GM15510 (cell line): Measurements from ENCODE around the gene RASAL2.

Experiments used
- POLR2A ChIP-seq: IDR thresholded peaks from 3 replicates; pipeline ENCODE4 v1.6.1; 2011; ENCODE audit warnings: borderline replicate concordance; ENCODE audit not compliant: insufficient read length; ENCODE audit errors: extremely low read depth

Gene RASAL2

DNA sequence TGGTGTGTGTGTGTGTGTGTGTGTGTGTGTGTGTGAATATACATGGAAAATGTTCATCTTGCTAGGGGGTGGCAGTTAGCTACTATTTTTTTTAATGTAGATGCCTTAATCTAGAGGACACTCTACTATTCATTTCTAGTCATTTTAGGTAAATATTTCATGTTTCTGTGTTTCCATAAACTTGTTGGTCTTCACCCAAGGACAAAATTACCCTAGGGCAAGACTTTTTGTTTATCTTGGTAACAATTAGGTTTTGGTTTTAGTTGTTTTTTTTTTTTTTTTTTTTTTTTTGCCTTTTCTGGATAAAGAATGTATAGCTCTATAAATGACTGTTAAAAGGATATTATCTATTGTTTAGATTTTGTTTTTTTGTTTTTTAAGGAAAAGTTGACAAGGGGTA lies 370.7 kb downstream of the RASAL2 start:
- no peak for TF ChIP-seq POLR2A

DNA sequence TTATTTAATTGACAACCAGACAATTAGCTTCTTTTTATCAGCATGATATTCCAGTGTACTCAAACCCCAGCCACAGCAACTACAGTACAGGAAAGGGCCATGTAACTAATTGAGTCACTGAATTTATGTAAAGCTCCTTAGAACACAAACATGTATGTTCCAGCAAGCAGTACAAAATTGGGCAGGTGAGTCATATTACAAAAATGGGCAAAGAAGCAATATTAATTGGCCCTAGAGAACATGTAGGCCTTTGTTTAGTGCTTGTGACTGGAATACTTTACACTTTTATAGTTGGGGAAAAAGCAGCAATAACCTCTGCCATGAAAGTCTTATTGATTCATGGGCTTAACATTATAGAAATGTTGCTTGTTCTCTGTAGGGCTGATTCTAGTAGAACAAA lies 371.1 kb downstream of the RASAL2 start:
- TF ChIP-seq POLR2A = no peak

GRCh38 chr1:178467837-178468236 lies 373.9 kb downstream of the RASAL2 start:
- no peak for TF ChIP-seq POLR2A

DNA sequence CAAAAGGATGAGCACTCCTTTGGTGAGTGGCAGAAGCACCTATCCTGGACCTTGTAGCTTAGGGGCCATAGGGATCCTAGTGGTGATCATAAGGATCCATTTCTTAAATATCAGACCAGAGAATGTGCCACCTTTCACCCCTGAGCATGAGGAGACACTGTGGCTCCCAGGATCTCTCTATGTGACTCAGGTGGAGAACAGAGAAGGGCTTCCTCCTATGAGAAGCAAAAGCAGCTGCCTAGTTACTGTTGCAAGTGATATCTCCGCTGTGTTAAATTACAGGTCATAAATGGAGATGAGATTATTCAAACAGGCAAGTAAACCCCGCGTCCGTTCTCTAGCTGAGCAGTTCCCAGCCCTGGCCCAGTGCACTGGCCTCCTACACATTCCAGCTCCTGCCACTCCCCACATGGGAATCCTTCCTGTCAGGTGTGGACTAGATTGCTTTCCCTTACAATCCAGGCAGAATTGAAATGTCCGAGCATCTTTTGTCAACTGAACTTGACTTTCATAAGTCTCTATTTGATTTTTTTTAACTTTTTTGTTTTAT lies 376.6 kb downstream of the RASAL2 start:
- no peak for TF ChIP-seq POLR2A

DNA sequence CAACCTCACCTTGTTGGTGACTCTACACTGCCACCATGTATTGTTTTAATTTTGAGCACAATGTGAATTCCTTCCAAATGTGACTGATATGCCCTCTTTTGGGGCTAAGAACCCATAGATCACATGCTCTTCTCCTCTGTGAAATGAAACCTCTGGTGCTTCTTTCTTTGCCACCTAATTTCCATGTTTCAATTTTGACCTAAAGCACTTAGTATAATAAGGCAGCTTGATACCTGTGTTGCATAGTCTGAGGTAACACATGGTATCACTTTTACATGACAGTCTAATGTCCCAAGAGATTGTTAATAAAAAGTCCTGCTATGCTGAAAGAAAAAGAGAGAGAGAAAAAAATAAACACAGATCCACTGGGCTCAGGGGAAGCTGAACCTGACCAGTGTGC lies 378.6 kb downstream of the RASAL2 start:
- no peak for TF ChIP-seq POLR2A

GRCh38 chr1:178477373-178477772 lies 383.5 kb downstream of the RASAL2 start:
- TF ChIP-seq POLR2A = no peak

- no peak for TF ChIP-seq POLR2A
Observed at GRCh38 chr1:178477841-178478240, 383.9 kb downstream of the RASAL2 start.

DNA sequence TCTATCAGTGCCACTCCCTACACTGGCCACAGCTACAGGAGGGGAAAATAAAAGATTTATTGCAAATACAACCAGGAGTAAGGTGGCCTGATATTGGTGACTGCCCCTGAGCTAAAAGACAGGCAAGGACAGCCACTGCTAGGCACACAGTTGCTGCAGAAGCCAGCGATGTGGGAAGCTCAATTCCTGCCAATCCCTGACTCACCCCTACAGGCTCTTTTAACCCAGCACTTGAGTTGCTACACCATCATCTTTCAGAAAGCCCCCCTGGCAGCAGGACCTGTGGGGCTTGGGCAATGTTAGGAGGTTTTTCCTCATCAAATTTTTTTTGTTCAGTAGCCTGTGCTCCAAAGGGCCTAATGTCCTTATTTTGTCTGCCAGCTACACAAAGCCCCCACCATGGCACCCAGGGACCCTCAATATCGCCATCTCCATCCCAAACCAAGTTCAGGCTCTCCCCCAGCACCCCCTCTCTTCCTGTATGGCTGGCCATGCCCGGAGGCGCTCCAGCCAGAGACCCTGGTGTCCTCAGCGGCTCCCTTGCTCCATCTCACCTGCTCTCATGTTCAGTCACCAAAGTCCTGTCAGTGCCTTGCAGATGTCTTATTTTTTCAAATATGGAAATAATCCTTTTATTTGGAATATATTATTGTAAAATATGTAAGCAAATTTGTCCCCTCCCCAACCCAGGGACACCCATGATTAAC lies 389.5 kb downstream of the RASAL2 start:
- no peak for TF ChIP-seq POLR2A

- no peak for TF ChIP-seq POLR2A
Observed at GRCh38 chr1:178484698-178485225, 390.9 kb downstream of the RASAL2 start.

GRCh38 chr1:178485541-178485981 lies 391.7 kb downstream of the RASAL2 start:
- no peak for TF ChIP-seq POLR2A

DNA sequence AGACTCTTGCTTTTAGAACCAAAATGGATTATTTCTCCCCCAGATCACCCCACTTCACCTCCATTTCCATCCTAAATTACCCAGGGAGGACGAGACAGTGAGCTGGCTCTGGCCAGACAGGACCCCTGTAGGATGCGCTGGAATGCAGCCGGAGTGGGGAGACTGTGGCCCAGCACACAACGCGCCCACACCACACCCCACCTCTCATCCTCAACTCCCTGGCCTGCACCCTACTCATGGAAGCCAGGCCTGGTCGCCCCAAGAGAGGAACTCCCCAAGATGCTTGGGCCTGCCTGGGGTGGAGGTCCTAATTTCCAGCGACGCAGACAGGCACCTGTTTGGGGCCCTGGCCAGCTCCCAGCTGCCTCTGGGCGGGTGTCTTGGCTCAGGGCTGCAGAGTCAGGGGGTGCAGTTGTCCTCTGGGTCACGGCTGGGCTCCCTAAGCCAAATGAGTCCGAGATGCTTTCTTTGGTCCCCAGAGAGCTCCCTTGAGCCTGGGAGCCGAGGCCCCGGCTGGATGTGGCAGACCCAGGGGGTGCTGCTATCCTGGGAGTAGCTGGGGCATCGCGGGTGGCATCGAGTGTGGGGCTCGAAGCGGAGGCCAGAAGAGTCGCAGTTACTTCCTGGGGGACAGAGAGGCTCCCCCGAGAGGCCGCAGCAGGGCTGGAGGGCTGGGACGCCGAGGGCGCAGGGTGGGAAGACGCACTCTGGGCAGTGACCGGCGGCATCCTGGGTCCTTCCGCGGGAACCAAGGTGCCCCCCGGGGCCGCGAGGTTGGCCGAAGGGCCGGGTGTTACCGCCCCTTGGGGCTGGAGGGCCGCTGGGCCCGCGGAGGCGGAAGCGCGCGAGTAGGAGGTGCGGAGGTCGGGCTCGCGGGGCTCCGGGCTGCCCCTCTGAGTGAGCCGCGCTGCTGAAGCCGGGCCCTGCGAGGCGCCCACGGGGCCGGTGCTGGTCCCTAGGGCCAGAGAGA lies 392.5 kb downstream of the RASAL2 start:
- TF ChIP-seq POLR2A = no peak

GRCh38 chr1:178487070-178487615 lies 393.2 kb downstream of the RASAL2 start:
- no peak for TF ChIP-seq POLR2A

DNA sequence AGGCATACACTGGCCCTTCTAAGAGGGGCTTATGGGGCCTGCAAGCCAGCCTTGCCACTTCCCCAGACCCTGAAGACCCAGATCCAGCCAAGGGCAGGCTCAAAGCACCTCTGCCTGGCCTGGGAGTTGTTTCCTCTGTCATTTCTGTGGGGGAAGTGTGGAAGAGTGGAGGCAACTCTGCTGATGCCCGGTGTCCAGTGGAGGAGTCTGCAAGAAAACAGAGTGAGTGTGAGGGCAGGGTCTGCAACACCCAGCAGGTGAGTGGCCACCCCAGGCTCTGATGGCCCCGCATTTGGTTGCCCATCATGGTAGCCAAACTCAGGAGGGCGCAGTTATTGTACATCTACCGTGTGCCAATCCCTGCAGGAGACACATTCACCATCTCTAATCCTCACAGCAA lies 394.5 kb downstream of the RASAL2 start:
- TF ChIP-seq POLR2A = no peak

DNA sequence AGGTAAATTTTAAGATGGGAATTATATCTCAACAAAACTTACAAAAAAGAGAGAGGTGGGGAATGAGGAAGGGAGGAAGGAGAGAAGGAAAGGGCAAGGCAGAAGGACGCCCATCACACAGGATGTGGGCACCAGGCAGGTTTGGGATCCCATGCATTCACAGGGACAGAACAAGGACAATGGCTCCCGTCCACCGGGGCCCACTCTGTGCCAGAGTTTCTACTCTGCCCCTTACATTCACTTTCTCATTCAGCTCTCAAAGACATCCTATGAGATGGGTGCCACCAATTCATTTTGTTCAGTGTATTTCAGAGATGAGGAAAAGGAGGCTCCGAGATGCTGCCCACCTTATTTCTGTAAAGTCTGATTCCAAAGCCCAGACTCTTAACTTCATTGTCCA lies 395.5 kb downstream of the RASAL2 start:
- no peak for TF ChIP-seq POLR2A

DNA sequence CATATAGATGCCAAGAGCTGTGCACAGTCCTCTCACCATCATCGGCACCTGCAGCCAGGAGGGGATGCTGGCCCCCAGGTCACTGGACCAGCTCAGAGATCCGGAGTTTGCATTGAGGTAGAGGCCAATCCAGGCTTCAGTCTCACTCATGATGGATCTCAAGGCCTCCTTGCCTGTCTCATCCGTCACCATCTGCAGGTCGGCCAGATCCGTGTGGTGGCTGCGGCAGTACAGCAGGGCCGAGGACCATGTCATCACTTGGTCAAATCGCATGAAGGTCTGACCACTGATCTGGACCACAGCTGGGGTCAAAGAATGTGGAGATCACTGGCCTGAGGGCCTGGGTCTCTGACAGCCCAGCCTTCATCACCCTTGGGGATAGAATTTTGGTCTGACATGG lies 396.2 kb downstream of the RASAL2 start:
- no peak for TF ChIP-seq POLR2A
